K562 (cell line): Measurements from ENCODE around the gene ZFAND6. TPM values are rescaled to one million over a fixed set of nuclear protein-coding genes. Genes with fewer than 3 reads are reported as not detected.
A peak's percentile ranks its signal among the peaks of the same experiment; 100 is the strongest.
"Not testable (repeated sequence)": the region's sequence is repeated elsewhere in the genome, so short reads cannot be mapped to it uniquely, and the experiment has no call there.

Experiments used
- ATAC-seq: fragments of 200-7000 bp; cut with Tn5 transposase; 3 replicates; pipeline ENCODE4 v1.9.1; 2020; ENCODE audit warnings: moderate library complexity
- BruUV-seq: library from RNA; stranded (reverse); fragments of 400-500 nt; replicated peaks from 2 replicates; lab custom pipeline; 2021; lab: Mats Ljungman, UMichigan
- CTCF ChIA-PET: fragments of 300-600 bp; formaldehyde crosslinking; extraction: SDS; loops from one replicate; lab custom pipeline; 2021; ENCODE audit warnings: low intra/inter-chr PET ratio; lab: Yijun Ruan, JAX
- POLR2A ChIA-PET: fragments of 300-600, 350-650 bp; sonication (Branson Sonifier 250); formaldehyde crosslinking; extraction: SDS; loops from one replicate; lab custom pipeline; 2021; ENCODE audit warnings: antibody characterized with exemption, inconsistent platforms; lab: Yijun Ruan, JAX
- DNase-seq, 4 experiments: peaks; one replicate each; pipeline versions ENCODE4 v3.0.0 to v3.0.0-alpha.2; 2011 to 2018; ENCODE audit warnings: low spot score in 3 of 4, mixed read lengths in 3 of 4; ENCODE audit errors: extremely low read depth in 1 of 4
- FAIRE-seq: peaks from 2 replicates; lab custom pipeline; 2011; peaks lifted over from hg19 to GRCh38; lab: Jason Lieb, UNC
- H2AFZ ChIP-seq: 2 replicates; pipeline ENCODE4 v1.6.0; 2011; ENCODE audit warnings: low read depth, low read length, control low read depth, inconsistent platforms
- H3K27ac ChIP-seq: fragments of 200-600 bp; 3 replicates; pipeline ENCODE4 v1.8.0; 2011; ENCODE audit warnings: low read depth, mild to moderate bottlenecking, control low read depth, inconsistent platforms, low read length, moderate library complexity, mixed read lengths; ENCODE audit errors: extremely low read depth
- H3K27me3 ChIP-seq, 2 experiments: fragments of 300-600 bp in 1 of 2; 2 replicates in 1 of 2; 3 replicates in 1 of 2; pipeline versions ENCODE4 v1.6.0 to v1.8.0; 2011; ENCODE audit warnings: inconsistent platforms in 2 of 2, low read length in 2 of 2, mild to moderate bottlenecking in 1 of 2, mixed read lengths in 1 of 2, moderate library complexity in 1 of 2; ENCODE audit not compliant: control insufficient read depth in 2 of 2, insufficient read depth in 2 of 2
- H3K36me3 ChIP-seq: fragments of 300-600 bp; 3 replicates; pipeline ENCODE4 v1.8.0; 2011; ENCODE audit warnings: mild to moderate bottlenecking, low read length, inconsistent platforms; ENCODE audit not compliant: control insufficient read depth, insufficient read depth
- H3K4me1 ChIP-seq, 2 experiments: fragments of 200-600 bp in 1 of 2; replicated peaks in 1 of 2; 2 replicates in 1 of 2; 3 replicates in 1 of 2; pipeline versions ENCODE4 v1.5.1 to v1.8.0; 2011; ENCODE audit warnings: inconsistent platforms in 2 of 2, low read length in 2 of 2, mild to moderate bottlenecking in 1 of 2, mixed read lengths in 1 of 2, moderate library complexity in 1 of 2; ENCODE audit not compliant: control insufficient read depth in 2 of 2, insufficient read depth in 2 of 2
- H3K4me2 ChIP-seq: 2 replicates; pipeline ENCODE4 v1.6.1; 2011; ENCODE audit warnings: low read length, control low read depth, inconsistent platforms, mixed read lengths; ENCODE audit not compliant: insufficient read depth
- H3K4me3 ChIP-seq: fragments of 200-600 bp; sonication (generic), shearing (Covaris generic); 2 replicates; pipeline ENCODE4 v1.5.1; 2016; ENCODE audit warnings: control low read depth, inconsistent platforms
- H3K79me2 ChIP-seq: fragments of 200-600 bp; 3 replicates; pipeline ENCODE4 v1.8.0; 2011; ENCODE audit warnings: low read length, inconsistent platforms; ENCODE audit not compliant: control insufficient read depth, insufficient read depth
- H3K9ac ChIP-seq, 2 experiments: 2 replicates each; pipeline versions ENCODE4 v1.6.0 to v1.6.1; 2011; ENCODE audit warnings: low read depth in 2 of 2, low read length in 2 of 2, control low read depth in 1 of 2, inconsistent platforms in 1 of 2, mild to moderate bottlenecking in 1 of 2, mixed read lengths in 1 of 2; ENCODE audit not compliant: insufficient read depth in 1 of 2
- H3K9me1 ChIP-seq: one replicate; pipeline ENCODE4 v1.6.0; 2011; ENCODE audit warnings: inconsistent platforms, mild to moderate bottlenecking, low read length, moderate library complexity; ENCODE audit not compliant: control insufficient read depth, insufficient read depth
- H3K9me3 ChIP-seq: replicated peaks from 2 replicates; pipeline ENCODE4 v1.5.1; 2011; ENCODE audit warnings: low read depth, low read length, inconsistent platforms; ENCODE audit not compliant: control insufficient read depth, insufficient read depth
- H4K20me1 ChIP-seq: replicated peaks from 2 replicates; pipeline ENCODE4 v1.6.1; 2011; ENCODE audit warnings: low read length, inconsistent platforms, mixed read lengths; ENCODE audit not compliant: control insufficient read depth, insufficient read depth
- ADNP ChIP-seq: fragments of 200-800 bp; sonication (Bioruptor generic); IDR thresholded peaks from 2 replicates; pipeline ENCODE4 v1.6.1; 2016; ENCODE audit warnings: missing genetic modification characterization, missing compliant biosample characterization
- ATF3 ChIP-seq, 2 experiments: fragments of 450-650 bp in 1 of 2; sonication (generic) in 1 of 2; formaldehyde crosslinking in 1 of 2; IDR thresholded peaks in 1 of 2; conservative IDR thresholded peaks in 1 of 2; 2 replicates each; pipeline versions ENCODE4 v1.6.1 to v1.8.1; 2016 to 2023; ENCODE audit warnings: mild to moderate bottlenecking in 2 of 2, moderate library complexity in 2 of 2, inconsistent platforms in 1 of 2, missing genetic modification reagents in 1 of 2
- ATF7 ChIP-seq: fragments of 450-650 bp; IDR thresholded peaks from 2 replicates; pipeline ENCODE4 v1.7.1; 2014; ENCODE audit warnings: mild to moderate bottlenecking, moderate library complexity
- BHLHE40 ChIP-seq: IDR thresholded peaks from 2 replicates; pipeline ENCODE4 v1.6.1; 2011; ENCODE audit warnings: low read length, improper control_type of control experiment
- CXXC5 ChIP-seq: fragments of 250-450 bp; sonication (Bioruptor Pico); IDR thresholded peaks from 2 replicates; pipeline ENCODE4 v1.8.0; 2022; ENCODE audit warnings: inconsistent platforms, mild to moderate bottlenecking, moderate library complexity
- ELF1 ChIP-seq: fragments of 200-800 bp; sonication (Bioruptor generic); IDR thresholded peaks from 2 replicates; pipeline ENCODE4 v1.6.1; 2016; ENCODE audit warnings: missing genetic modification characterization, missing compliant biosample characterization
- ETV5 ChIP-seq: sonication (generic); formaldehyde crosslinking; IDR thresholded peaks from 2 replicates; pipeline ENCODE4 v1.4.0; 2020; ENCODE audit warnings: low read depth, mild to moderate bottlenecking, missing genetic modification reagents
- GATAD2B ChIP-seq: fragments of 450-650 bp; IDR thresholded peaks from 2 replicates; pipeline ENCODE4 v1.6.1; 2017; ENCODE audit warnings: mild to moderate bottlenecking, borderline replicate concordance
- JUND ChIP-seq, 2 experiments: IDR thresholded peaks; 2 replicates in 1 of 2; 3 replicates in 1 of 2; pipeline ENCODE4 v1.6.1; 2011; ENCODE audit warnings: borderline replicate concordance in 2 of 2, low read depth in 2 of 2, low read length in 2 of 2, improper control_type of control experiment in 1 of 2, missing biosample characterization in 1 of 2, missing genetic modification characterization in 1 of 2, missing genetic modification reagents in 1 of 2
- KLF16 ChIP-seq: IDR thresholded peaks from 2 replicates; pipeline ENCODE4 v1.6.1; 2016; ENCODE audit warnings: antibody characterized with exemption
- MAFK ChIP-seq: IDR thresholded peaks from 2 replicates; pipeline ENCODE4 v1.6.1; 2011; ENCODE audit warnings: low read length, improper control_type of control experiment
- NCOR1 ChIP-seq: fragments of 450-650 bp; IDR thresholded peaks from 2 replicates; pipeline ENCODE4 v1.6.1; 2016; ENCODE audit warnings: mild to moderate bottlenecking, moderate library complexity
- NFIC ChIP-seq: fragments of 450-650 bp; IDR thresholded peaks from 2 replicates; pipeline ENCODE4 v1.6.1; 2017; ENCODE audit warnings: mild to moderate bottlenecking, inconsistent platforms
- NR2C1 ChIP-seq, 2 experiments: fragments of 450-650 bp; IDR thresholded peaks; 2 replicates each; pipeline ENCODE4 v1.6.1; 2017; ENCODE audit warnings: mild to moderate bottlenecking in 2 of 2, antibody characterized with exemption in 1 of 2, inconsistent platforms in 1 of 2, missing compliant biosample characterization in 1 of 2, missing genetic modification characterization in 1 of 2
- RBBP5 ChIP-seq: fragments of 200-600 bp; sonication (generic); IDR thresholded peaks from 2 replicates; pipeline ENCODE4 v1.6.1; 2012; ENCODE audit warnings: borderline replicate concordance, mild to moderate bottlenecking, low read length, control low read depth, inconsistent platforms; ENCODE audit not compliant: insufficient read depth, poor library complexity, severe bottlenecking
- SMARCC2 ChIP-seq: fragments of 450-650 bp; IDR thresholded peaks from 2 replicates; pipeline ENCODE4 v1.6.1; 2017; ENCODE audit warnings: antibody characterized with exemption, moderate library complexity, mild to moderate bottlenecking, low read depth
- ZNF133 ChIP-seq: fragments of 250-450 bp; sonication (Bioruptor Pico); IDR thresholded peaks from 2 replicates; pipeline ENCODE4 v1.4.0; 2020; ENCODE audit warnings: mild to moderate bottlenecking
- WGBS: fragments of 100-300 bp; shearing (Covaris generic); methylation state at CpG from one replicate; pipeline ENCODE4 v1.1.6; 2016; ENCODE audit warnings: low coverage, mixed read lengths; ENCODE audit not compliant: insufficient coverage; ENCODE audit errors: missing lambda C conversion rate; 5-methylcytosine and 5-hydroxymethylcytosine counted together
- in situ Hi-C: fragments of 300-500 bp; cut with MboI; formaldehyde crosslinking; loops from 4 replicates; pipeline ENCODE4 v1.15.0; 2018; ENCODE audit warnings: inconsistent platforms, mixed read lengths
- intact Hi-C: fragments of 100-400 bp; cut with micrococcal nuclease; formaldehyde crosslinking; loops from 2 replicates; pipeline ENCODE4 v1.14.2; 2022
- polyA plus RNA-seq, 8 experiments: library from polyadenylated mRNA; depleted of rRNA in 4 of 8; stranded (reverse) in 5 of 8; unstranded in 3 of 8; fragments of >200 nt; fragmentation: Nextera tagmentation in 2 of 8; fragmentation: Illumina TruSeq in 1 of 8; extraction: Ambion mirVana in 2 of 8; extraction: Trizol in 1 of 8; gene quantifications; 2 replicates each; pipeline versions ENCODE4 v1.2.1 to v1.2.3, GENCODE V29; 2011 to 2014; ENCODE audit warnings: inconsistent platforms in 1 of 8, missing spikeins in 1 of 8
- total RNA-seq, 7 experiments: library from RNA; depleted of rRNA in 6 of 7; stranded (reverse); fragments of >200 nt in 6 of 7; fragmentation: Illumina TruSeq in 2 of 7; extraction: Trizol in 2 of 7; gene quantifications; 2 replicates each; pipeline versions ENCODE4 v1.2.1 to v1.2.3, GENCODE V29; 2011 to 2021; ENCODE audit warnings: low replicate concordance in 1 of 7
- TF ChIP-seq, protein P1 (sequence below): fragments of 450-650 bp; IDR thresholded peaks from 2 replicates; pipeline ENCODE4 v1.6.1; 2016

ZFAND6 gene
- total and polyA plus RNA-seq, 9 of the 15 experiments (the other 6 are each of a cell fraction or from before 2014, with no cell fraction given), result 53.9 to 206 (median 88.9) TPM

GRCh38 chr15:80155001-80155377 is 95.5 kb downstream of the ZFAND6 start (continued):
- TF ChIP-seq ATF3 (IDR thresholded peaks at IDR 0.05) (no peak), ATF3 (CRISPR knock-in tag; conservative IDR thresholded peaks at IDR 0.05) (no peak), ZNF133 (CRISPR knock-in tag) (no peak), ETV5 (CRISPR knock-in tag) (peak; percentile 17; the same call in 1 of the 2 replicates), RBBP5 (peak; percentile 22), GATAD2B (0 out of 2 replicates have a peak, but pooled peaks have one; percentile 3)

- H3K27me3 ChIP-seq, H4K20me1 ChIP-seq, CTCF ChIA-PET, BruUV-seq, H3K9me1 ChIP-seq, H3K9me3 ChIP-seq, FAIRE-seq, ATAC-seq: not testable (repeated sequence)
- Histone ChIP-seq H3K4me2 (peak overlapping the region; percentile 79), H3K36me3 (peaks cover 49% of the 10 kb centered on the region), H2AFZ (peak overlapping the region; percentile 45), H3K79me2 (peaks cover 33% of the 10 kb centered on the region), H3K27ac (peak overlapping the region; percentile 83), H3K9ac (peak overlapping the region; percentile 49 to 69; a peak in 3 of 4 replicates), H3K4me1 (peaks cover 46 to 54% of the 10 kb centered on the region in 2 experiments), H3K4me3 (peak overlapping the region; percentile 58; the same call in 1 of the 2 replicates)
- WGBS, result under 1% methylated on average over 15 of the region's 16 CpGs
- DNase-seq, result peak; percentile 60 to 94 (median 71)
- in situ Hi-C loops, result loop anchor here (5.0 to 25.0 kb wide), 2 partner anchors 88 to 268 kb away; partner anchors contain the start of gene MTHFS
- intact Hi-C loops, result loop anchor here (2.0 to 10.0 kb wide), 3 partner anchors 95 to 261 kb away; partner anchors contain the start of gene MTHFS
- POLR2A ChIA-PET, result interaction anchor here (0.6 to 1.2 kb wide), 2 partner anchors 17 to 173 kb away, joined by 3 to 4 read pairs; no protein-coding TSS in a partner anchor
- TF ChIP-seq ATF7 (peak; percentile 68), ADNP (tag) (peak; percentile 99), CXXC5 (CRISPR knock-in tag) (peak; percentile 41), NR2C1 (IDR thresholded peaks at IDR 0.05) (peak; percentile 74), NR2C1 (tag; IDR thresholded peaks at IDR 0.05) (peak; percentile 55; the same call in 1 of the 2 replicates), BHLHE40 (peak; percentile 81), MAFK (peak; percentile 62; the same call in 1 of the 2 replicates), SMARCC2 (peak; percentile 86; the same call in 1 of the 2 replicates), ELF1 (peak; percentile 58), NCOR1 (peak; percentile 83), JUND (IDR thresholded peaks at IDR 0.05; ENCODE audit: borderline replicate concordance, low read depth, low read length) (peak; percentile 99), JUND (tag; IDR thresholded peaks at IDR 0.05; ENCODE audit: borderline replicate concordance, low read depth, low read length) (peak; percentile 99), NFIC (peak; percentile 73), KLF16 (peak; percentile 76; the same call in 1 of the 2 replicates)
- TF ChIP-seq, protein P1, sequence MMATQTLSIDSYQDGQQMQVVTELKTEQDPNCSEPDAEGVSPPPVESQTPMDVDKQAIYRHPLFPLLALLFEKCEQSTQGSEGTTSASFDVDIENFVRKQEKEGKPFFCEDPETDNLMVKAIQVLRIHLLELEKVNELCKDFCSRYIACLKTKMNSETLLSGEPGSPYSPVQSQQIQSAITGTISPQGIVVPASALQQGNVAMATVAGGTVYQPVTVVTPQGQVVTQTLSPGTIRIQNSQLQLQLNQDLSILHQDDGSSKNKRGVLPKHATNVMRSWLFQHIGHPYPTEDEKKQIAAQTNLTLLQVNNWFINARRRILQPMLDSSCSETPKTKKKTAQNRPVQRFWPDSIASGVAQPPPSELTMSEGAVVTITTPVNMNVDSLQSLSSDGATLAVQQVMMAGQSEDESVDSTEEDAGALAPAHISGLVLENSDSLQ, result peak; percentile 86
Measured at GRCh38 chr15:80155378-80156175, 96.1 kb downstream of the ZFAND6 start.
